ENCODE data around the gene MVB12B. TPM values are rescaled to one million over a fixed set of nuclear protein-coding genes. Genes with fewer than 3 reads are reported as not detected.

MVB12B gene
- total RNA-seq, 2 donors from 2014 or later = 5.9 to 8.7 TPM

GRCh38 chr9:126423142-126423915 lies 96.7 kb downstream of the MVB12B start:
- H3K9me3 ChIP-seq = no peaks in the 10 kb centered on the region
- no peak overlapping the region for H3K27ac ChIP-seq
- H3K4me1 ChIP-seq = no peaks in the 10 kb centered on the region
- TF ChIP-seq CTCF (IDR thresholded peaks at IDR 0.05) = no peak
- H3K4me3 ChIP-seq = no peak overlapping the region
- peaks cover 7% of the 10 kb centered on the region for H3K36me3 ChIP-seq
- no peak for DNase-seq (ENCODE audit: low spot score)
- H3K27me3 ChIP-seq = no peaks in the 10 kb centered on the region

- TF ChIP-seq CTCF (IDR thresholded peaks at IDR 0.05) = no peak
- H3K27me3 ChIP-seq = no peaks in the 10 kb centered on the region
- H3K27ac ChIP-seq = no peak overlapping the region
- H3K9me3 ChIP-seq = no peaks in the 10 kb centered on the region
- H3K4me3 ChIP-seq = no peak overlapping the region
- H3K36me3 ChIP-seq = peaks cover 7% of the 10 kb centered on the region
- H3K4me1 ChIP-seq = no peaks in the 10 kb centered on the region
- no peak for DNase-seq (ENCODE audit: low spot score)
These were observed 97.2 kb downstream of the MVB12B start for GRCh38 chr9:126423916-126424185.

GRCh38 chr9:126424511-126424910 lies 97.9 kb downstream of the MVB12B start:
- Histone ChIP-seq H3K36me3 (peaks cover 7% of the 10 kb centered on the region), H3K27me3 (no peaks in the 10 kb centered on the region), H3K4me3 (no peak overlapping the region), H3K4me1 (no peaks in the 10 kb centered on the region), H3K27ac (no peak overlapping the region), H3K9me3 (no peaks in the 10 kb centered on the region)
- DNase-seq (ENCODE audit: low spot score) = no peak
- no peak for TF ChIP-seq CTCF (IDR thresholded peaks at IDR 0.05)

GRCh38 chr9:126428534-126429175 lies 102.0 kb downstream of the MVB12B start:
- no peak for DNase-seq (ENCODE audit: low spot score)
- Histone ChIP-seq H3K27ac (no peak overlapping the region), H3K27me3 (no peaks in the 10 kb centered on the region), H3K4me1 (no peaks in the 10 kb centered on the region), H3K9me3 (no peaks in the 10 kb centered on the region), H3K4me3 (no peak overlapping the region), H3K36me3 (no peaks in the 10 kb centered on the region)
- no peak for TF ChIP-seq CTCF (IDR thresholded peaks at IDR 0.05)

- Histone ChIP-seq H3K36me3 (no peaks in the 10 kb centered on the region), H3K4me3 (no peak overlapping the region), H3K4me1 (no peaks in the 10 kb centered on the region), H3K27ac (no peak overlapping the region), H3K27me3 (no peaks in the 10 kb centered on the region), H3K9me3 (no peaks in the 10 kb centered on the region)
- TF ChIP-seq CTCF (IDR thresholded peaks at IDR 0.05) = no peak
- DNase-seq (ENCODE audit: low spot score) = no peak
These were observed 102.6 kb downstream of the MVB12B start for GRCh38 chr9:126429190-126429589.
